GM10266 (cell line): ENCODE measurements around the gene RTBDN.
A peak's percentile ranks its signal among the peaks of the same experiment; 100 is the strongest.

Experiments
- DNase-seq: peaks from one replicate; pipeline ENCODE4 v3.0.0; 2012; ENCODE audit errors: extremely low spot score
- TF ChIP-seq, protein P1 (sequence below): IDR thresholded peaks from 2 replicates; pipeline ENCODE4 v1.5.1; 2012; ENCODE audit warnings: mild to moderate bottlenecking, low read depth; ENCODE audit not compliant: control insufficient read depth, insufficient read depth; ENCODE audit errors: missing control alignments

The RTBDN gene

DNA sequence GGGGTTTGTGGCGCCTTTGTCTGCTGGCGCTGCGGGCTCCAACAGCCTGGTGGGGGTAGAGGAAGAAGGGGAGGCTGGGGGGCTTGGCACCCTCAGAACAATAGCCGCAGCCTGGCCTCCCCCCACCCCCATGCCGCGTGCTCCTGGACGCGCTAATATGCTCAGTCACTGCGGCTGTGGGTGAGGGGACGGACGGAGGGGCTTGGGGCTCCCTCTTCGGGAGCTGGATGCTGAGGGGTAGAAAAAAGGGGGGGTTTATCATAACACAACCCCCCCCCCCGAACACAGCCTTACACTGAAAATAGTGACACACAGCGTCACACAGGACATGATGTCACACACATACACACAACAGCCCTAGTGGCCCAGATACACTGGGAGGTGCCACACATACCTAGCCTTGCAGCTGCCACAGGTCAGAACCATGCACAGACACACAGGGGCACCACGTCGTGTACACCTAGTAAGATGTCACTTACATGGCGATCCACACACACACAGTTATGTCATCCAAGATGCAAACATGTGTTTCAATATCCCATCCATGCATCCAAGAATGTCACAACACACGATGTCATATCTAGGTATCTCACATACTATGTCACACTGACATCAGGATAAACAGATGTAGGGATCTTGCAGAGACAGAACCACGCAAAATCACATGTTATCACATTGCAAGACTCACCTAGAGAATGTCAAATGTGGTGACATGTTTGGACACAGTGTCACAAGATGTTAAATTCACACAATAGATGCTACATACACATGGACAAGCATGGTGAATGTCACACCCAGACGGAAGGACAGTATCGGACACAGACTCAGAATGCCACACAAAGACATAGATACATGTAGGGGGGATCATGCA, 4.7 kb upstream of the RTBDN start:
- TF ChIP-seq, protein P1, sequence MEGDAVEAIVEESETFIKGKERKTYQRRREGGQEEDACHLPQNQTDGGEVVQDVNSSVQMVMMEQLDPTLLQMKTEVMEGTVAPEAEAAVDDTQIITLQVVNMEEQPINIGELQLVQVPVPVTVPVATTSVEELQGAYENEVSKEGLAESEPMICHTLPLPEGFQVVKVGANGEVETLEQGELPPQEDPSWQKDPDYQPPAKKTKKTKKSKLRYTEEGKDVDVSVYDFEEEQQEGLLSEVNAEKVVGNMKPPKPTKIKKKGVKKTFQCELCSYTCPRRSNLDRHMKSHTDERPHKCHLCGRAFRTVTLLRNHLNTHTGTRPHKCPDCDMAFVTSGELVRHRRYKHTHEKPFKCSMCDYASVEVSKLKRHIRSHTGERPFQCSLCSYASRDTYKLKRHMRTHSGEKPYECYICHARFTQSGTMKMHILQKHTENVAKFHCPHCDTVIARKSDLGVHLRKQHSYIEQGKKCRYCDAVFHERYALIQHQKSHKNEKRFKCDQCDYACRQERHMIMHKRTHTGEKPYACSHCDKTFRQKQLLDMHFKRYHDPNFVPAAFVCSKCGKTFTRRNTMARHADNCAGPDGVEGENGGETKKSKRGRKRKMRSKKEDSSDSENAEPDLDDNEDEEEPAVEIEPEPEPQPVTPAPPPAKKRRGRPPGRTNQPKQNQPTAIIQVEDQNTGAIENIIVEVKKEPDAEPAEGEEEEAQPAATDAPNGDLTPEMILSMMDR = no peak
- DNase-seq = no peak

DNA sequence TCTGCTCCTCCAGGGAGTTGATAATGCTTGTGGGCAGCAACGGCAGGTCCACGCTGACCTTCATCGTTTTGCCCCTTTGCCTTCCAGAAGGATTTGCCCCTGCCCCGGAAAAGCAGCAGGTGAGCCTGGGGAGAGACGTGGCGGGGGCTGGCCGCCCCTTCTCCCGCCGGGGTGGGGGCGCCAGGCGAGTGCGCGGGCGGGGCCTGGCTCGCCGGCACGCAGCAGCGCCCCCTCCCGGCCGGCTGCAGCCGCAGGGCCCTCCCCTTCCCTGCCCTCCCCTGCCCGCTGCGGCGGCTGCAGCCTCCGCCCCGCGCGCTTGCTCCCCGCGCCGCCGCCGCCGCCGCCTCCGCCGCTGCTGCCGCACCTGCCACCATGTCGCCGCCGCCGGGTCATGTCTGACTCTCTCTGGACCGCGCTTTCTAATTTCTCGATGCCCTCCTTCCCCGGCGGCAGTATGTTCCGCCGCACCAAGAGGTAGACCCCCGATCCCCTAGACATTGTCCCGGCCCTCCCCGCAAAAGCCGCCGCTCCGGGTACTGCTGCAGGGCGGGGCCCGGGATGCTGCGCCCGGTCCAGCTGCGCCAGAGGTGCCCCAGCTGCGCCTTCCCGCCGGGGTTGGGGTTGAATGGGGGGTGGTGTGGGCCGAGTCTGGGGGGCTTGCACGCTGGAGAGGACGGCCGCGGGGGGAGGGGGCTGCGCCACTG, 4.0 kb upstream of the RTBDN start, which contains the start of gene MAST1:
Gene MAST1, plus strand, starts transcription at position 334 of the 704 bp plus-strand sequence. Its CDS starts 58 bp downstream, at position 392.
- TF ChIP-seq, protein P1 = peak; percentile 80
- DNase-seq = peak; percentile 95

DNA sequence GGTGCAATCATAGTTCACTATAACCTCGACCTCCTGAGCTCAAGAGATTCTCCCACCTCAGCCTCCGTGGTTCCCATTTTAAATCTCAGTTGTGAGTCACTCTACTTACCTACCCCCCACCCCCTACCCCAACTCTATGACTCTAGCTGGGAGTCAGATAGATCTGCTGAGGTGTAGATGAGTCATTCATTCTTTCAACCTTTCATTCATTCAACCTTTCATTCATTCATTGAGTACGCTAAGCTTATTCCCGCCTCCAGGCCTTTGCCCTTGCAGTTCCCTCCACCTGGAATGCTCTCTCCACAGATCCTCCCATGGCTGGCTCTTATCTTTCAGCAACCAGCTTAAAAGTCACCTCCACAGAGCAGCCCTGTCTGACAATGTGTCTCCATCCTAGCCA, 2.8 kb upstream of the RTBDN start:
- TF ChIP-seq, protein P1 = no peak
- DNase-seq = no peak

DNA sequence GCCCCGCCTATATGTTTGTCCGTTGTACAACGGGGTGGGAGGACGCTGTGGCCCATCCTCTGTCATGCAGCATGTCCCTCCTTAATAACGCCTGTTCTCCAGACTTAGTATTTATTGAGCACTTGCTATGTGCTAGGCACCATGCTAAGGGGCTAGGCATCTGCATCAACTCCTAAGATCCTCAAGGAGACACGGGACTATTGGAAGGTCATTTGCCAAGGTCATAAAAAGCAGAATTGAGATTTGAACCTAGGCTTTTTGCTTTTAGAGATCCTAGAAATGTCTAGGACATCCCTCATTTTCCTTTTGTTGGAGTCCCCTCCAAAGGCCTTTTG, 2.1 kb upstream of the RTBDN start:
- TF ChIP-seq, protein P1 = no peak
- no peak for DNase-seq

DNA sequence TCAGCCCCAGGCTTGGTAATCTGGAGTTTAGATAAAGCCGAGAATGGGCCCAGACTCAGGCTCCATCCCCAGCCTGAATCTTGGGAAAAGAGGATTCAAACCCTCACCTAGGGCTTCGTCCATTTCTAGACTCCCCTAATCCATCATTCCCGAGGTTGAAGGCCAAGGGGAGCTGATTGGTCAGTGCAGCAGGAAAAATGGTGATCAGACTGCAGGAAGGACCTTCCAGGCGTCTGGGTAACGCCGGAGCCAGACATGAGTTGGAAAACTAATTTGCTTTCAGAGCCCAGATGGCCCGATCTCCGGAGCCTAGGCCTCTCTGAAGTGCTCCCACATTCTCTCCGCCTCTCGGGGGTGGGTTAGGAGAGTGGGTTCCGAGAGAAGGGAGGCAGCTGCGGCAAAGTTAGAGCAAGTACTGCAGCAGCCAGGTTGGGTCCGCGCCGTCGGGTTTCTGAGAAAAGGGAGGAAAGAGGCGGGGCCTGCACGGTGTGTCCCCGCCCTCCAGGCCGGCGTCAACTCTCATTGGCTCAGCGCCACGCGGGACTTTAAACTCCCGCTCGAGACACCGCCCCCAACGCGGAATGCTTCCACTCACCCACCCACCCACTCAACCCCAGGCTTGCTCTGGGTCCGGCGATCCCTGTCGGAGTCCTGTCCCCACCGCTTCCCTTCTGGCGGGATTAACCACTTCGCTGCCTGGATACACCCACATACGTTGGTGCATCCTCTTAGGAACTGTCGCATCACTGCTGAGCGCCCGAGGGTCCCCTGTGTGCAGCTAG, 788 bp upstream of the RTBDN start:
- DNase-seq = no peak

DNA sequence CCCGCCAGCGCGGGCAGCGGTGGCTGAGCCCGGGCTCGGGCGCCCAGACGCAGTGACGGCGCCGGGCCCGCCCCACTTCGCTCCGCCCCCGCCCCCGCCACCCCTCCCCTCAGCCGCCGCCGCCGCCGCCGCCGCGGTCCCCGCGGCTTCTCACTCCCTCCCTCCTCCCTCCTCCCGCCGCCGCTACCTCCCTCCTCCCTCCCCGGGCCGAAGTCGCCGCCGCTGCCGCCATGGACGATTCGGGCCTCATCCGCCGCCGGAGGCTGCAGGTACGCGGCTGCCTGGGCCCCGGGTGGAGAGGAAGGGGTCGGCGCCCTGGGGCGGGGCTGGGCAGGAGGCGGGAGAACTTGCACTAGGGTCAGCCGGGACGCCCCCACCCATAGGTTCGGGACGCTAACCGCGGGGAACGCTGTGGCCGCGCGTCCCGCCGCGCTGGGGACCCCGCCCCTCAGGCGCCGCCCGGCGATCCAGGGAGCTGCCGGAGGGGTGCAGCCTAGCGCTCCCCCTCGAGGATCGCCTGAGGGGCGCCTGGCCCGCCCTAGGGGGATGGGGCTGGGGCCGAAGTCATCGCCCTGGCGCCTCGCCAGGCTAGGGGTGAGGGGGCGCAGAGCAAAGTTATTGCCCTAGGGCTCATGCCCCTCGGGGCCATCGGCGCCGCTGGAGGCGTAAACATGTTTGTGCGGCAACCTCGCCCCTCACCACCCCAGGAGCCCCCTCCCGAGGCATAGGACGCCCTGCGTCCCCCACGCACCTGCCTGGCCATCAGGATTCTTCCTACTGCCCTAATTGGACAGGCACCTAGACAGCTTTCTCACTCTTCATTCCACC, 427 bp downstream of the RTBDN start:
- TF ChIP-seq, protein P1 = no peak
- DNase-seq = peak; percentile 78

More for the DNA sequence above, 788 bp upstream of the RTBDN start:
- TF ChIP-seq, protein P1 = no peak
